ENCODE measurements around the gene CA7.
"Not testable (repeated sequence)": the region's sequence is repeated elsewhere in the genome, so short reads cannot be mapped to it uniquely, and the experiment has no call there.

Gene CA7

GRCh38 chr16:66846266-66846665 is 2.1 kb downstream of the CA7 start:
- DNase-seq (ENCODE audit: low read depth, low spot score), result no peak

GRCh38 chr16:66846831-66847230 is 2.6 kb downstream of the CA7 start:
- DNase-seq (ENCODE audit: low read depth, low spot score), result no peak

GRCh38 chr16:66847533-66848067 is 3.4 kb downstream of the CA7 start:
- no peak for DNase-seq (ENCODE audit: low read depth, low spot score)

GRCh38 chr16:66848172-66848571 is 4.0 kb downstream of the CA7 start:
- DNase-seq (ENCODE audit: low read depth, low spot score), result no peak

DNA sequence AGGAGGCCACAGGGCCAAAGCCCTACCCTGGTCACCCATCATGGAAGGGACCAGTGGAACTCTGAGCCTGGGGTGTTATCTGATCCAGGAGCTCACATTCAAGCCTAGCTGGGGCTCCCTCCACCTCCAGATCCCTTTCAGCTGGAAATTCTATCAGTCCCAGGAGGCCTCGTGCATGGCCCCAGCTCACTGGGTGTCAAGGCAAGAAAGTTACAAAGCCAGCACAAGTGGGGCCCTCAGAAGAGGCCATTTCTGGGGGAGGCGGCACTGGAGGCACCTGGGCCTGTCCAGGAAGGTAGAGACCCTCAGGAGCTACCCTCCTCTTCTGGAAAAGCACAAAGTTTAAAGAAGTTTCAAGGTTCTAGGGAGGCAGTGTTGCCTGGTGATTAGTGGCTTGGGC is 4.8 kb downstream of the CA7 start:
- no peak for DNase-seq (ENCODE audit: low read depth, low spot score)

DNA sequence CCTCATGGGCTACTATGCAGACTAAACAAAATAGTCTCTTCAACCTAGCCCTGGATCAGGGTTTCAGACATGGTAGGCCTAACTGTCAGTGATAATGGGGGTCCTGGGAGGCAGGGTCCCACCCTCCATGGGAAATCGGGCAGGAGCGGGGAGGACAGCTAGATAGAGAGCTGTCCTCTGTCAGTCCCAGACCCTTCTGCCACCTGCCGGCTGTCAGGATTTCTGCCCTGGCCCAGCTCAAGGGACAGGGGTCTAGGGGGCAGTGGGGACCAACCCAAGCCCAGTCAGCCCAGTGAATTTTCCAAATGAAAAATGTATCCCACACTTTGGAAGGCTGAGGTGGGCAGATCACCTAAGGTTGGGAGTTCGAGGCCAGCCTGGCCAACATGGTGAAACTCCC is 5.3 kb downstream of the CA7 start:
- DNase-seq (ENCODE audit: low read depth, low spot score), result no peak

- no peak for DNase-seq (ENCODE audit: low read depth, low spot score)
Observed at GRCh38 chr16:66850115-66850815, 6.1 kb downstream of the CA7 start.

DNA sequence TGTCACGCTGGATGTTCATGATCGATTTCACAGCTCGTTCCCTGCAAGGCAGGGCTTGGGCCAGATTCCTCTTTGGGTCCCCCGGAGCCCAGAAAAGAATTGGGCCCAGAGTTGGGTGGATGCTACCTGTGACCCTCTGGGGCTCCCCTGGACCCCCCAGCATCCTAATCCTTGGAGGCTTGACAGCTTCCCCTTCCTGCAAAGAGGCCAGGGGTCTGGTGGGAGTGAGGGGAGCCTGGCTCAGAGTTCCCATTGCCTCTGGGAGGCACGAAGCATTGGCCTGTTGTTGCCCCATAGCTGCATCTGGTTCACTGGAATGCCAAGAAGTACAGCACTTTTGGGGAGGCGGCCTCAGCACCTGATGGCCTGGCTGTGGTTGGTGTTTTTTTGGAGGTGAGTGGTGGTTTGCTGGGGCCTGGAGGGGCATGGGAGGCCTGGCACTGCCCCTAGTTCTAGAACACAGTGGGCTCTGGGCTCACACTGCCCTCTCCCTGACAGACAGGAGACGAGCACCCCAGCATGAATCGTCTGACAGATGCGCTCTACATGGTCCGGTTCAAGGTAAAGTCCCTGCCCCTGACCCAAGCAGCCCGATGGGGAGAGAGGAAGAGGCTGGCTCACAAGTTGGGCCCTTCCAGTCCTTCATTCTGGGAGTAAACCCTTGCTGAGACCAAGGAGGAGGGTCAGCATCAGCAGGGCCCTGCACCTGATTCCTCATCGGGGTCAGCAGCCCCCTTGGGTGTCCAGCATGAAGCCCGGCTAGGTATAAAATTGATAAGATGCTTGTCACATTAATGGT is 7.2 kb downstream of the CA7 start:
- no peak for DNase-seq (ENCODE audit: low read depth, low spot score)

- no peak for DNase-seq (ENCODE audit: low read depth, low spot score)
Observed at GRCh38 chr16:66853261-66854139, 9.3 kb downstream of the CA7 start.

- DNase-seq (ENCODE audit: low read depth, low spot score), result no peak
Observed at GRCh38 chr16:66856184-66856730, 12.0 kb downstream of the CA7 start.

DNA sequence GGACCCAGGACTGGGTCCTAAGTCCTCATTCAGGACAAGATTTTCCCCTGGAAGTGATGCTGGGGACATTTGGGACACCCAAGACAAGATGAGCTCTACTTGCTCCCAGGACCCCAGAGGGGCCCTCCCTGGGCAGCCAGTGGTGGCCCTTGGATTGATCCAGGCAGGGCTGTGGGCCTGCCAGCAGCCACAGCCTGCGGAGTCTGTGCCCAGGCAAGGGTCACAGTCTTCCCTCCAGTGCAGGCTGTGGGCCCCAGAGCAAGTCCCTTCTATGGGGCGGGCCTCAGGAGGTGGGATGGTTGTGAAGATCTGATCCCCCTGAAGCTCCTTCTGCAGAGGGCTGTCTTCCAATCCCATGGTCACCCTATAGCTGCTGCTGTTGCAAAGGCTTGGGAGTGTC is 12.6 kb downstream of the CA7 start:
- no peak for DNase-seq (ENCODE audit: low read depth, low spot score)

DNA sequence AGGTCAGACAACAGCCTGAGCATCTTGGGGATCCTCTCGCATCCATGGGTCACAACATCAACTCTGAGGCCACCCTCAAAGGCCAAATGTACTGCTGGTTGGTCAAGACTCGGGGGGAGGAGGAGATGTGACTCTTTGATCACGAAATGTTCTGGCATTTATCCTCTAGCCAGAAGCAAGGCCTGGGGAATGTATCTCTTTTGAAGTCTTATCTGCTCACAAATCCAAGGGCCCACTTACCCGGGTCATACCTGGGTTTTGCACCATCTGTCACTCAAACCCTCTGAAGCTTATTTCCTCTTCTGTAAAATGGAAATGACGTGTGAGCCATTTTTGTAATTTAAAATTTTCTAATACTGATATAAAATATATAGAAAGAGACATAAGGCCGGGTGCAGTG is 13.2 kb downstream of the CA7 start:
- DNase-seq (ENCODE audit: low read depth, low spot score), result no peak

DNA sequence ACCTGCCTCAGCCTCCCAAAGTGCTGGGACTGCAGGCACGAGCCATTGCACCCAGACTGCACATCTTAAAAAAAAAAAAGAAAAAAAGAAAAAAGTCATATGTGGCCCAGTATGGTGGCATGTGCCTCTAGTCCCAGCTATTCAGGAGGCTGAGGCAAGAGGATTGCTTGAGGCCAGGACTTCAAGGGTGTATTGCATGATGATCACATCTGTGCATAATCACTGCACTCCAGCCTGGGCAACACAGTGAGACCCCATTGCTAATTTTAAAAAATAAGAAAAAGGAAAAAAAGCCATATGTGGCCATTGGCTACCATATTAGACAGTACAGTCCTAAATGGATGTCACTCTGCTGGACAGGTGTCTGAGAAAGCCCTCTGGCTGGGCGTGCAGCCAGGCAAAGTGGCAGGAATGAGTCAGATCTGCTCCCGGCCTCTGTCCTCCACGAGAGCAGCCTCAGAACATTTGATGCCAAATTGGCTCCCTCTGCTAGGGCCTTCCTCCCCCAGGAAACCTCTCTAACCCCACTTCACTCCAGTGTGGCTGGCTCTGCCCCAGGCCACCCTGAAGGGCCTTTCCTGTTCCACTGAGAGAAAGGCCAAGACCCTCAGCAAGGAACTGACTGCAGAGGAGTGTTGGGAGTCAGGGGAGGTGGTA is 14.7 kb downstream of the CA7 start:
- no peak for DNase-seq (ENCODE audit: low read depth, low spot score)

DNA sequence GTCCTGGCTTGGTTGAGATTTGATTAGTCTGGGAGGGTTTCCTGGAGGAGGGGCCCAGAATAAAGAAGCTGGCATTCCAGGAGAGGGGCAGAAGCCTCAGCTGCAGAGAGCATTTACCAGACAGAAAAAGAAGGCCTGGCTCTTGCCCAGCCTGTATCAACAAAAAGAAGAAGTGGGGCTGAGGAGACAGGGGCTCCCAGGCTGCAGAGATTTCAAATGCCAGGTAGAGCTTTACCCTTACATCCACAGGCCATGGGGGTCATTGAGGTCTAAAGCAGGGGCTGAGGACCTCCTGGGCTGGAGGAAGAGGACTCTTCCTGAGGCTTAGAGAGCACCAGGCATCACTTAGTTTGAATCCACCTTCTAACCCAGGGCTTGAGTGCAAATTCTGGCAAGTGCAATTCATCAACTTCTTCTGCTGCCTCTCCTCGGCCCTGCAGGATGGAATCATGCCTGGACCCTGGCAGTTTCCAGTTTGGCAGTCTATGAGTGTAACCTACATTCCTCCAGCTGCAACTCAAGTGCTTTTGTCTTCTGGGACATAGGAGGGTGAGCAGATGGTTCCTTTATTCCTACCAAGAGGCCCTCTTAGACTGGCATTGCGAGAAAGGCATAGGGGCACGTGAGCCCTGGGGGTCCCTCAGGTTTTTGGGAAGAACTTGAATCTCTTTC is 15.3 kb downstream of the CA7 start:
- DNase-seq (ENCODE audit: low read depth, low spot score), result no peak

DNA sequence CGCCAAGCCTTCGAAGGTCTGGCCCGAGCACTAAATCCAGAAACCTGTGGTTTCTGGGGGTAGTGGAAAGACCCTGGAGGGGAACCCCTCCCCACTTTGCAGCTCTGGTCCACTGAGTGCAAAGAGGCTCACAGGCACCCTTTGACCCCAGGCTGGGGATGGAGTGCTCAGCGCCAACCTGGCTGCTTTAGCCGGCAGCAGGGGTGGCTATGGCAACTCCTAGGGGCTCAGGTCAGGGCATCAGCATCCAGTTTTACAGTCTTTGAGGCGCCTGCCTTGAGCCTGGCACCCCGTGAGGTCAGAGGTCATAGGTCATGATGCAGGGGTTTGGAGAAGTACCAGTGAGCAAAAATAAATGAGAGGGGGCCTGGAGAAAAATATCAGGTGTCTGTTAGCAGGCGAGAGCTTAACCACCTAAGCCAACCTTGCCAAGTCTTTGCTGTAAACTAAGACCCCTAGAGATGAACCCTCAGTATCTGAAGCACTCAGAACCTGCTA is 17.9 kb downstream of the CA7 start:
- DNase-seq (ENCODE audit: low read depth, low spot score), result no peak

- no peak for DNase-seq (ENCODE audit: low read depth, low spot score)
Observed at GRCh38 chr16:66863707-66864106, 19.5 kb downstream of the CA7 start.

DNA sequence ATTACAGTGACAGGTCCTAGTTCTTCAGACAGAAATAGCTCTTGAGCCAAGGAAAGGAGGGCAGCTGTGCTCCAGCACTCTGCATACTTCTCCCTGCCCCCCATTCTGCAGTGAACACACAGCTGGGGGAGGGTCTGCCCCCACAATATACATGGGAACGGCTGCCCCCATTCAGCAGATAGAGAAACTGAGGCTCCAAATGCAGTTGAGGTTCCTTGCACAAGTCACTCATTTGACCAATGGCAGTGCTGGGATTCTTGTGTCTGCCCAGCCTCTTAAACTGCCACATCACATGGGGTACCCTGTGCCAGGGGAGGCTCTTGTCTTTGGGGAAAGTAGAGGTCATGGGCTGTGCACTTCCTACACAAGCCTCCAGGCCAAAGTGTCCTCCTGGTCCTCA is 25.2 kb downstream of the CA7 start:
- DNase-seq (ENCODE audit: low read depth, low spot score), result no peak

GRCh38 chr16:66871363-66871762 is 27.1 kb downstream of the CA7 start:
- DNase-seq (ENCODE audit: low read depth, low spot score), result not testable (repeated sequence)

DNA sequence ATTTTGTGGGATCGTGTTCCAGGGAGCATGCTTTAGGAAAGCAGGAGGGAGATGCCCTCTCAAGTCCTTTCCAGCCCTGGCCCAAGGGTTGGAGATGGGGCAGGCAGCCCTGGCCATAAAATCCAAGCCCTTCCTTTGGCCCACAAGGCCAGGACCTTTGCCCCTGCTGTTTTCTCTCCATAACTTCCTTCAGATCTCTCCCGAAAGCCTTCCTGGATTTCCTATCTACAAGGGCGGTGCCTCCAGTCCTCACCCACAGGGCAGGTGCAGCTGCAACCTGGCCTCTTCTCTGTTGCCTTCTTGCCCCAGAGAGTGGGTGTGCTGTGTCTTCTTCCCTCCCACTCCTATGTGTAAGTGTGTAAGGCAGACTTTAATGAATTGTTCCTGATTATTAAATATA is 27.6 kb downstream of the CA7 start:
- no peak for DNase-seq (ENCODE audit: low read depth, low spot score)

DNA sequence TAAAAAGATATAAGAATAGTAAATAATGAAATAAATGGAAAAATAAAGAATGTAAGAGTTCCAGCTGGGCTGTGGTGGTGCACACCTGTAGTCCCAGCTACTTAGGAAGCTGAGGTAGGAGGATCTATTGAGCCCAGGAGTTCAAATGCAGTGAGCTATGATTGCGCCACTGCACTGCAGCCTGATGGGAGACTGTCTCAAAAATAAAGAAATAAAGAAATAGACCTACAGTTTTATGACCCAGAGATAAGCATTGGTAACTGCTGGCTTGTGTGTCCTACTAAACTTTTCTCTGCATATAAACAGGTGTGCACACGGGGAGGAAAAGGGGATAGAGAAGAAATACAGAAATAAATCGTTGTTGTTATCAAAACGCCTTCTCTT is 28.3 kb downstream of the CA7 start:
- DNase-seq (ENCODE audit: low read depth, low spot score), result no peak
